HG02759 (cell line): ENCODE data around the gene PRDM15.

Source experiments
- ATAC-seq: cut with Tn5 transposase; IDR thresholded peaks from one replicate; pipeline ENCODE4 v1.9.1; 2021; ENCODE audit warnings: mild to moderate bottlenecking, moderate library complexity; ENCODE audit not compliant: unreplicated experiment

PRDM15 gene

GRCh38 chr21:41753006-41753898 lies 125.9 kb downstream of the PRDM15 start:
- ATAC-seq = no peak

- no peak for ATAC-seq
These were observed 126.9 kb downstream of the PRDM15 start for GRCh38 chr21:41752231-41752681.

- no peak for ATAC-seq
These were observed 127.5 kb downstream of the PRDM15 start for GRCh38 chr21:41751611-41752011.

GRCh38 chr21:41750532-41751151 lies 128.5 kb downstream of the PRDM15 start:
- no peak for ATAC-seq

GRCh38 chr21:41750051-41750450 lies 129.1 kb downstream of the PRDM15 start:
- no peak for ATAC-seq

- no peak for ATAC-seq
These were observed 129.9 kb downstream of the PRDM15 start for GRCh38 chr21:41749286-41749685.
